ENCODE data around the gene GPATCH8.
"Not testable (repeated sequence)": the region's sequence is repeated elsewhere in the genome, so short reads cannot be mapped to it uniquely, and the experiment has no call there.

The GPATCH8 gene

GRCh38 chr17:44397479-44398440 is 105.4 kb downstream of the GPATCH8 start (continued):
- TF ChIP-seq PATZ1 (CRISPR knock-in tag; IDR thresholded peaks at IDR 0.05; ENCODE audit: borderline replicate concordance) (no peak), CREB5 (CRISPR knock-in tag; IDR thresholded peaks at IDR 0.05; ENCODE audit: low read depth) (no peak), ARNTL (CRISPR knock-in tag; IDR thresholded peaks at IDR 0.05; ENCODE audit: borderline replicate concordance, low read depth) (no peak), GLIS3 (CRISPR knock-in tag; IDR thresholded peaks at IDR 0.05) (no peak), ZC3H10 (CRISPR knock-in tag; IDR thresholded peaks at IDR 0.05) (no peak), BACH2 (CRISPR knock-in tag; IDR thresholded peaks at IDR 0.05; ENCODE audit: borderline replicate concordance) (no peak), OSR1 (CRISPR knock-in tag; IDR thresholded peaks at IDR 0.05) (no peak), ZFP3 (CRISPR knock-in tag; IDR thresholded peaks at IDR 0.05) (no peak), ZNF8 (CRISPR knock-in tag; IDR thresholded peaks at IDR 0.05) (no peak), RARB (CRISPR knock-in tag; IDR thresholded peaks at IDR 0.05) (no peak)

GRCh38 chr17:44396946-44397345 is 106.3 kb downstream of the GPATCH8 start:
- TF ChIP-seq PATZ1 (CRISPR knock-in tag; IDR thresholded peaks at IDR 0.05; ENCODE audit: borderline replicate concordance), result no peak
- TF ChIP-seq PPARA (CRISPR knock-in tag; IDR thresholded peaks at IDR 0.05; ENCODE audit: borderline replicate concordance), result no peak
- no peak for TF ChIP-seq ZNF70 (CRISPR knock-in tag; IDR thresholded peaks at IDR 0.05)
- no peak for TF ChIP-seq TSHZ2 (CRISPR knock-in tag; IDR thresholded peaks at IDR 0.05)
- no peak for TF ChIP-seq CSRNP3 (CRISPR knock-in tag; IDR thresholded peaks at IDR 0.05)
- no peak for TF ChIP-seq ZFP30 (CRISPR knock-in tag; IDR thresholded peaks at IDR 0.05)
- no peak for TF ChIP-seq RARB (CRISPR knock-in tag; IDR thresholded peaks at IDR 0.05)
- no peak for TF ChIP-seq ZNF8 (CRISPR knock-in tag; IDR thresholded peaks at IDR 0.05)
- TF ChIP-seq BACH2 (CRISPR knock-in tag; IDR thresholded peaks at IDR 0.05; ENCODE audit: borderline replicate concordance), result no peak
- TF ChIP-seq SNAI2 (CRISPR knock-in tag; IDR thresholded peaks at IDR 0.05), result no peak
- no peak for TF ChIP-seq GLIS3 (CRISPR knock-in tag; IDR thresholded peaks at IDR 0.05)
- no peak for TF ChIP-seq ESRRG (CRISPR knock-in tag; IDR thresholded peaks at IDR 0.05)
- TF ChIP-seq ISL1 (CRISPR knock-in tag; IDR thresholded peaks at IDR 0.05), result no peak

GRCh38 chr17:44394833-44395232 is 108.4 kb downstream of the GPATCH8 start:
- no peak for ATAC-seq
- TF ChIP-seq ARNTL (CRISPR knock-in tag; IDR thresholded peaks at IDR 0.05; ENCODE audit: borderline replicate concordance, low read depth) (no peak), GLIS3 (CRISPR knock-in tag; IDR thresholded peaks at IDR 0.05) (no peak), ZFP30 (CRISPR knock-in tag; IDR thresholded peaks at IDR 0.05) (no peak), TCF4 (CRISPR knock-in tag; IDR thresholded peaks at IDR 0.05; ENCODE audit: borderline replicate concordance) (no peak), OSR1 (CRISPR knock-in tag; IDR thresholded peaks at IDR 0.05) (no peak), ESRRG (CRISPR knock-in tag; IDR thresholded peaks at IDR 0.05) (no peak), TSHZ2 (CRISPR knock-in tag; IDR thresholded peaks at IDR 0.05) (no peak), RARB (CRISPR knock-in tag; IDR thresholded peaks at IDR 0.05) (no peak), CREB5 (CRISPR knock-in tag; IDR thresholded peaks at IDR 0.05; ENCODE audit: low read depth) (no peak), ZNF565 (CRISPR knock-in tag; conservative IDR thresholded peaks at IDR 0.05; ENCODE audit: low read depth) (no peak), CSDC2 (CRISPR knock-in tag; IDR thresholded peaks at IDR 0.05) (no peak)

More at GRCh38 chr17:44396946-44397345, 106.3 kb downstream of the GPATCH8 start:
- no peak for ATAC-seq

GRCh38 chr17:44394112-44394511 is 109.1 kb downstream of the GPATCH8 start:
- not testable (repeated sequence) for ATAC-seq

Data from SK-N-SH treated with all-trans-retinoic acid at 6 μM for 48 hours (cell line).